ENCODE data around the gene UBE3A. TPM values are rescaled to one million over a fixed set of nuclear protein-coding genes. Genes with fewer than 3 reads are reported as not detected.

Gene UBE3A
- total RNA-seq, 1 experiment from 2014 or later: 42.2 TPM

GRCh38 chr15:25368850-25369249 is 70.0 kb downstream of the UBE3A start:
- DNase-seq (ENCODE audit: low read depth): no peak
- in situ Hi-C loops (cut with HindIII; ENCODE audit: low pct_unique_long_range_greater_than_20kb, low sequenced_read_pairs): no loop called here

DNA sequence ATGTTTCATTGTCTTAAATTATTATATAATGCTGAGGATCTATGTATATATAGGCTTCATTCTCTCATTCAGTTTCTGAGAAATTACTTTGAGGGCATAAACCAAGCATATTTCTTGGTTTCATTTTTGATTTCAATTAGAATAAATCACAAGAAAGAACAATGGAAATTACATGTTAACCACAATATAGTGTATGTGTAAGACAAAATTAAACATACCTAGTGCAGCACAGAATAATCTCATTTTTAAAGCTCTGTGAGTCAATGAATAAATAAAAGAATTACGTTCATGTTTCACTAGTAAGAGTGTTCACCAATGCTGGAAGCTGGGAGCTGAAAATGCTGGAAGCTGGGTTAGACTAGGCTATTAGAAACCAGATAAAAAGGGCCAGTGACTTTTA is 72.8 kb downstream of the UBE3A start:
- DNase-seq (ENCODE audit: low read depth): no peak
- in situ Hi-C loops (cut with HindIII; ENCODE audit: low pct_unique_long_range_greater_than_20kb, low sequenced_read_pairs): no loop called here

- in situ Hi-C loops (cut with HindIII; ENCODE audit: low pct_unique_long_range_greater_than_20kb, low sequenced_read_pairs): no loop called here
- no peak for DNase-seq (ENCODE audit: low read depth)
These were observed 76.3 kb downstream of the UBE3A start for GRCh38 chr15:25362545-25362944.

DNA sequence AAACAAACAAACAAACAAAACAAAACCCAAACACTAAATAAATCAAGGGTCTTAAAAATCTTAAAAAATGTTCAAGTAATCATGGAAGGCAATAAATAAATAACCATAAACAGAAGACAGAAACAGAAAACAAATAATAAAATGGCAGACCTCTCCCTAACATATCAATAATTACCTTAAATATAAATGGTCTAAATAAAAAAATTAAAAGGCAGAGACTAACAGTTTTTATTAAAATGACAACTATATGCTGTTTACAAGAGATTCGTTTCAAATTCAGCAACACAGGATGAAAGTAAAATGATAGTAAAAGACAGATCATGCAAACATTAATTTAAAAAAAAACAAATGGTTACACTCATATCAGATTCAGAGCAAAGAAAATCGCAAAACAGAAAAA is 91.1 kb downstream of the UBE3A start:
- in situ Hi-C loops (cut with HindIII; ENCODE audit: low pct_unique_long_range_greater_than_20kb, low sequenced_read_pairs): no loop called here

DNA sequence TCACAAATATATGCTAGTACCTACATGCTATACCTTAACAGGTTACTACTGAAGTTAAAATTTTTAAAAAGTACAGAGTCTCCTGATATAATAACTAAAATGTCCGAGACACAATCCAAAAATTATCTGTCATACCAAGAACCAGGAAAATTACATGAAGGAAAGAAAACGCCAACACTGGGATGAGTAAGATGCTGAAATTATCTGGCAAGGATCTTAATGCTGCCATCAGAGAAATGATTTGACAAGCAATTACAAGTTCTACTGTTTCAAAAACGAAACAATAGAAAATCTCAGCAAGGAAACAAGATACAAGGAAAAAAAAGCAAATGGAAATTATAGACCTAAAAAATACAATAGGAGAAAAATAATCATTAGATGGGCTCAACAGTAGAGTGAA is 92.5 kb downstream of the UBE3A start:
- in situ Hi-C loops (cut with HindIII; ENCODE audit: low pct_unique_long_range_greater_than_20kb, low sequenced_read_pairs): no loop called here
- no peak for DNase-seq (ENCODE audit: low read depth)

More for the DNA sequence above, 91.1 kb downstream of the UBE3A start:
- no peak for DNase-seq (ENCODE audit: low read depth)

DNA sequence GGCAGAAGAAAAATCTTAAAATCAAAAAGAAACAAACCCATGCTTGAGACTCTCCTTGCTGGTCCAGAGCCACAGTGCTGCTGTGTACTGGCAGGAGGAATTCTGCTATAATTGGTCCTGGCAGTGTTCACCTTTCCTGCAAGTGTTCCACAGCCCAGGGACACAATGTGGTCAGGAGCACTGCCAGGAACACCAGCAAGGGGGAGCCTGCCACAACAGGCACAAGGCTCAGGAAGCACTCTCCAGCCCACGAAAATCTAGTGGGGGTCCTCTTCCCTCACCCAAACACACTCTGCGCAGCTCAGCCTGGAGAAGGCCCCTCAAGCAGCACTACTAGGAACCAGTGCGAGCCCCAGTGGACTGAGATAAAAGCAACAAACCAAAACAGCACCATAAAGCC is 92.9 kb downstream of the UBE3A start:
- no peak for DNase-seq (ENCODE audit: low read depth)
- in situ Hi-C loops (cut with HindIII; ENCODE audit: low pct_unique_long_range_greater_than_20kb, low sequenced_read_pairs): no loop called here

DNA sequence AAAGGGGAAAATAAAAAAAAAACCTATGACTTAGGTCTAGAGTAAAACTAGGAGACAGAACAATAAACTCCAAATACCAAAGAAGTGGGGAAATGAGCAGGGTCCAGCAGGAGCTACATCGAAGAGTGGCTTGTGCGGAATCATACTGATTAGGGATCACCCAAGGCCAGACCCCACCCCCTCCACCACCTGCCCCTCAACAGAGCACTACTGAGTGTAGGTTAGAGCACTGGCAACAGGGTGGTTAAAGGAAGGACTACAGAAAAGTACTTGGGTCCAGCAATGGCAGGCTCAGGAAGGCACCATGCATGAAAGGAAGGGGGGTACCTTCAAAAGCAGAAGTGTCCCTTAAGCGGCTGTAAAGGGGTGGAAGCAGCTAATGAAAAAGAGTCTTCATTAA is 96.2 kb downstream of the UBE3A start:
- in situ Hi-C loops (cut with HindIII; ENCODE audit: low pct_unique_long_range_greater_than_20kb, low sequenced_read_pairs): no loop called here
- DNase-seq (ENCODE audit: low read depth): no peak

DNA sequence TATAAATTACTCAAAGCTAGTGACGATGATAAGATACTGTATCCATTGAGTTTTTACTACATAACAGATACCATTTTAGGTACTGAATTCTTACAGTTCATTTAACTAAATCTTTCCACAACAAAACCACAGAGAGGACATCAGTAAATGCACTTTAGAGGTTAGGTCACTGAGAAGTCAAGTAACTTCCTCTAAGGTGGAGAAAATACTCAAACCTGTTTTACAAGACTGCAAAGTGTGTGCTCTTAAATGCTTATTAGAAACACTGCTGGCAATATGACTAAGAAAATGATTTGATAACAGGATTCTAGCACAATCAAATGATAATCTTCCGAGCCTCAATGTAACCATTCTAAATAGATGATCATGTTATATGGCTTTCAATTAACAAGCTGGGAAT is 99.4 kb downstream of the UBE3A start:
- in situ Hi-C loops (cut with HindIII; ENCODE audit: low pct_unique_long_range_greater_than_20kb, low sequenced_read_pairs): no loop called here
- DNase-seq (ENCODE audit: low read depth): no peak

GRCh38 chr15:25335279-25335678 is 103.5 kb downstream of the UBE3A start:
- in situ Hi-C loops (cut with HindIII; ENCODE audit: low pct_unique_long_range_greater_than_20kb, low sequenced_read_pairs): no loop called here

DNA sequence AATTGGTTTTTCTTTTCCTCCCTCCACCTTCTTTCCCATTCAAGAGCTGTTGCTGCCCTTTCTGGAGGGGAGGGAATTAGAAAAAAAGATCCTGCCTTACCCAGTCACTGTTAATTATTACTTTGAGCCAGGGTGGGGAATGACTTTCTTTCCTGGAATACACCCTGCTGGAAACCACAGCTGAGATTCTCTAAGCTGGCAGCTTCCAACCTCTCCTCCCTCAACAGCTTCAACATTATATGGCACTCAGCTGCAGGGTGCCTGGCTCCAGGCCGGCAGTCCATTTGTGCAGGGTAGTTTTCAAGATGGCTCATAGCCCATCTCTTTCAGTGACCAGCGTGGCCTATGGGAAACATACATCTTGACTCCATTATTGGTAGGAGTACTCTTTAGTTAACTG is 105.8 kb downstream of the UBE3A start:
- DNase-seq (ENCODE audit: low read depth): peak; percentile 6

More at GRCh38 chr15:25335279-25335678, 103.5 kb downstream of the UBE3A start:
- DNase-seq (ENCODE audit: low read depth): no peak

GRCh38 chr15:25332306-25332705 is 106.5 kb downstream of the UBE3A start:
- no peak for DNase-seq (ENCODE audit: low read depth)
- in situ Hi-C loops (cut with HindIII; ENCODE audit: low pct_unique_long_range_greater_than_20kb, low sequenced_read_pairs): no loop called here

More for the DNA sequence above, 105.8 kb downstream of the UBE3A start:
- in situ Hi-C loops (cut with HindIII; ENCODE audit: low pct_unique_long_range_greater_than_20kb, low sequenced_read_pairs): no loop called here

GRCh38 chr15:25331860-25332259 is 107.0 kb downstream of the UBE3A start:
- DNase-seq (ENCODE audit: low read depth): no peak
- in situ Hi-C loops (cut with HindIII; ENCODE audit: low pct_unique_long_range_greater_than_20kb, low sequenced_read_pairs): no loop called here

DNA sequence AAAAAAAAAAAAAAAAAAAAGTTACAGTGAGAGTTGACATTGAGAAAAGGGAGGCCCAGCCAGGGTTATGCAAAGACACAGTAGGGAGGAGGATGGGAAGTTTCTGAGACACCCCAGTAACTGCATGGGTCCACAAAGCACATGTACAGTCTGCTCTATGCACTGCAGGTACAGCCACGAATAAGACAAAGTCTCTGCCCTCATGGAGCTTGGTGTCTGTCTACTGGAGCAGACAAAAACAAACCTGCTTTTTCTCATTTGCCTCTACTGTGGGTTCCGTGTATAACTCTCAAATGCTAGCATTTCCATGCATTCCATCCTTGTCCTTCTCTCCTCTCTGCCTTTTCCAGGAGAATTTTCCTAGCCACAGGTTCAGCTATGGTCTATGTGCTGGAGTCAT is 107.4 kb downstream of the UBE3A start:
- in situ Hi-C loops (cut with HindIII; ENCODE audit: low pct_unique_long_range_greater_than_20kb, low sequenced_read_pairs): no loop called here
- DNase-seq (ENCODE audit: low read depth): no peak

DNA sequence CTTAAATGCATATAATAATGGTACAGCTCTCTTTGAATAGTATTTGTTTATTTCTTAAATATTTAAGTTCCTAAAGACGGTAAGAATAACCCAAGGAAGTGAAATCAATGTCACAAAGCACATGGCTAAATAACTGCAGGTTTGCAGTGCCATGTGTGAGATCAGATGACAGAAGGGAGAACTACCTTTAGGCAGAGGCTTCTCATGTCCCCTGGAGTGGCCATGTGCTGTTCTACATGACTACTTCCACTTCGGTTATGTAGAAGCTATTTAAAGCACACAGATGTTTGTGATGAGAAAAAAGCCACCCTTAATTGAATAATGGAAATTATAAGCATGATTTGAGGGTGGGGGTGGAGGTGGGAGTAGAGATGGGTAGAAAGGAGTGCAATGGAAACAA is 109.1 kb downstream of the UBE3A start:
- in situ Hi-C loops (cut with HindIII; ENCODE audit: low pct_unique_long_range_greater_than_20kb, low sequenced_read_pairs): no loop called here
- no peak for DNase-seq (ENCODE audit: low read depth)

DNA sequence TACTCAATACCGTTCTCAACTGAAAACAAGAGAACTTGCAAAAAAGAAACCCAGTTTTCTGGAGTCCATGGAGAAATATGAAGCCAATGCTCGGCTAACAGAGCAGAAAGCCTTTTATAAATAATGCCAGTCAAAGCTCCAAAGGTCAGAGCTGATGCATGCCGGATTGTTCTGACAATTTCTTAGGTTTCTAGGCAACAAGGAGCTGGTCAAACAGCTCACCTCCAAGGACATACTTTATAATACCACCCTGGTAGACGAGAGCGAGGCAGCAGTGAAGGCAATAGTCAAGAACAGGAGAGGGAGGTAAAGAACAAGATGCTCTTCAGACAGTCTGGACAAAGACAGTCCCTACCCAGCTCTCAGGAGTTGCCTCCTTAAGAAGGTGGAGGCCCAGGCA is 111.1 kb downstream of the UBE3A start:
- in situ Hi-C loops (cut with HindIII; ENCODE audit: low pct_unique_long_range_greater_than_20kb, low sequenced_read_pairs): no loop called here
- no peak for DNase-seq (ENCODE audit: low read depth)

DNA sequence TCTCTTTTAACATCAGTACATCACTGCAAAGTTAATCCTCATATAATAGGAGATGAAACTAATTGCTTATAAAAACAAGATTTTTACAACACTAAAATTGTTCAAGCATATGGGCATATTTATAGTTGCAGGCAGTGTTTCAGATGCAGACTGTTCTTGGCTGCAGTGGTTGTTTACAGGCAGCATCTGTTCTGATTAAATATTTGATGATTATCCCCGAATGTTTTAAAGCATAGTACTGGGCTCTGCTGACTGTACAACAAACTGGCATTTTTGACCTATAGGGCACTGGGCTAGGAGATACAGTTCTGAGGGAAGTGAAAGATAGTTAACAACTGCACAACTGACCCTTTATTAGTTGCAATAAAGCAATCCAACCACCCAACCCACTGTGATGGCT is 113.6 kb downstream of the UBE3A start:
- in situ Hi-C loops (cut with HindIII; ENCODE audit: low pct_unique_long_range_greater_than_20kb, low sequenced_read_pairs): no loop called here

DNA sequence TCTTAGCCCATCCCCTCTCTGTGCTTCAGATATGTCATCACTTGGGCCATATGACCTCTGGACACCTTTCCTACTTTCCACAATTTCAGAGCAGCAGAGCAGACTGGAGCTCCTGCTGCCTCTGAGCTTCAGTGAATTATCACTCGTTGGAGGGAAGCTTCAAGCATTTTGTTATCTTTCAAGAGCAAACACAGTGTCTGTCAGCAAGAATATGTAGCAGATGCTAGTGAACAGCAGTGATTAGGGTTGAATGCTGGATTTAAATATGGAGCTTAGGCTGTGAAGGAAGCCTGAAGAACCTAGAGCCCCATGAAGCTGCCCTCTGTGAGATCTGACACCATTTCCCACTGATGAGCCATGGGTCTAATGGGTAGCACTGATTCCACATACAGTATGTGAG is 115.4 kb downstream of the UBE3A start:
- no peak for DNase-seq (ENCODE audit: low read depth)

More for the DNA sequence above, 113.6 kb downstream of the UBE3A start:
- DNase-seq (ENCODE audit: low read depth): no peak

GRCh38 chr15:25287823-25288222 is 151.0 kb downstream of the UBE3A start:
- in situ Hi-C loops (cut with HindIII; ENCODE audit: low pct_unique_long_range_greater_than_20kb, low sequenced_read_pairs): no loop called here
- DNase-seq (ENCODE audit: low read depth): no peak

More for the DNA sequence above, 115.4 kb downstream of the UBE3A start:
- in situ Hi-C loops (cut with HindIII; ENCODE audit: low pct_unique_long_range_greater_than_20kb, low sequenced_read_pairs): no loop called here

All from Caki2 (cell line).